ENCODE measurements around the gene ANKS3.
A peak's percentile ranks its signal among the peaks of the same experiment; 100 is the strongest.
"Not testable (repeated sequence)": the region's sequence is repeated elsewhere in the genome, so short reads cannot be mapped to it uniquely, and the experiment has no call there.

The ANKS3 gene

GRCh38 chr16:4746991-4747574 lies 13.0 kb upstream of the ANKS3 start:
- TF ChIP-seq ZNF274 (IDR thresholded peaks at IDR 0.05; ENCODE audit: low read depth, low read length): no peak
- no peak overlapping the region for H3K4me3 ChIP-seq (ENCODE audit: low read length)

- H3K4me3 ChIP-seq (ENCODE audit: low read length): no peak overlapping the region
- TF ChIP-seq ZNF274 (IDR thresholded peaks at IDR 0.05; ENCODE audit: low read depth, low read length): no peak
Measured at GRCh38 chr16:4746215-4746614, 12.1 kb upstream of the ANKS3 start.

DNA sequence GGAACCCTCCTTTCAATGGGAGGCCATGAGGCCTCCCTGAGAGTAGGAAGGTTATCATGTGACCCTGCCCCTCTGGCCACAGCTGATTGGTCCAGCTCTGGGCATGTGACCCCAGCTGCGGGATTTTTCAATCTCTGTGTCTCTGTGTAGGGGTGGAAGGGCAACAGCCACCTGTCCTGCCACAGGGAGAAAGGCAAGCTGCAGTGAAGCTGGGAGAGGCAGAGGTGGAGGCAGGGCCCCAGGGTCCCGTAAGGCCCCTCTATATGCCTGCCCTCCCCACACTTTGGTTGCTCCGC lies 11.2 kb upstream of the ANKS3 start:
- H3K4me3 ChIP-seq (ENCODE audit: low read length): no peak overlapping the region
- TF ChIP-seq ZNF274 (IDR thresholded peaks at IDR 0.05; ENCODE audit: low read depth, low read length): no peak

GRCh38 chr16:4744555-4745273 lies 10.6 kb upstream of the ANKS3 start:
- no peak for TF ChIP-seq ZNF274 (IDR thresholded peaks at IDR 0.05; ENCODE audit: low read depth, low read length)

DNA sequence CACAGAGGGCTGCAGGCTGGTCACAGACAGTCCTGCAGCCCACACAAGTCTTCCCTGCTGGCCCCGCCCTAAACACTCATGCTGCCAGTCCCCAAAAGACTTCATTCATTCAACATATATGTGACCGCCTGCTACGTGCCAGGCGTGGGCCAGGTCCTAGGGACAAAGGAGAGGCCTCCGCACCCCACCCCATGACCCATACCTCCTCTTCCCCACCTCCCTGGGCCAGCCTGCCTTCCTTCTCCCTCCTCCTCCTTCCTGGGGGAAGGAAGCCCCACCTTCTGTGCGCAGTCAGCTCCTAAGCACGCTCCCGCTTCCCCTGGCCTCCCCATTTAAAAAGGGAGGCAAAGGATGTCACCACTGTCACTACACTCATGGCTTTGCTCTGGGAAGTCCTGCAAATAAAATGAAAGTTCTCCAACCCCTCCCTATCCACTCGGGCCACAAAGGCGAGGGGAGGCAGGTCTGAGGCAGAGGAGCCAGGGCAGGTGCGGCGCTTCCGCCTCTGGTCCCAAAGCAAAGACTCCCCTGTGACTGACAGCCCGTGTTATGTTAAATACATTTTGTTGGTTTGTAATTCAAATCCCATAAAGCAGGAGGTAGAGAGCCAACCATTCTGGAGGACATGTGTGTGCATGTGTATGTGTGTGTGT lies 9.3 kb upstream of the ANKS3 start:
- no peak overlapping the region for H3K4me3 ChIP-seq (ENCODE audit: low read length)
- TF ChIP-seq ZNF274 (IDR thresholded peaks at IDR 0.05; ENCODE audit: low read depth, low read length): no peak

More at GRCh38 chr16:4744555-4745273, 10.6 kb upstream of the ANKS3 start:
- no peak overlapping the region for H3K4me3 ChIP-seq (ENCODE audit: low read length)

GRCh38 chr16:4738370-4738769 lies 4.3 kb upstream of the ANKS3 start:
- not testable (repeated sequence) for H3K4me3 ChIP-seq (ENCODE audit: low read length)

GRCh38 chr16:4737545-4737944 lies 3.5 kb upstream of the ANKS3 start:
- no peak overlapping the region for H3K4me3 ChIP-seq (ENCODE audit: low read length)
- no peak for TF ChIP-seq ZNF274 (IDR thresholded peaks at IDR 0.05; ENCODE audit: low read depth, low read length)

DNA sequence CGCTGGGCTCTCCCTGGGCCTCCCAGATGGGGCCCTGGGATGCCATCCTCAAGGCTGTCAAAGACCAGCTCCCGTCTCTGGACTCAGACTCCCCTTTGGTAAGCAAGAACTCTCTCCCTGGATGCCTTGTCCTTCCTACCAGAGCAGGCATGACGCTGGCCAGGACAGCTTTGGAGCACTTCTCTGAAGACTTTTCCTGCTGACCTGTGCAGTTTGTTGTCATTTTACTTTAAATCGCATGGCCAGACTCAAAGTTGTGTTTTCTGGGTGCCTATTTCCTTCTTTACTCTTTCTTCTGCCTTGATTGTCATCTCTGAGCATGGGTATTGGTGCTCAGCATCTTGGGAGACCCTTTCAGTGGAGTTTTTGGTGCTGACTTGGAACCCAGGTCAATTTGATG lies 2.5 kb upstream of the ANKS3 start:
- TF ChIP-seq ZNF274 (IDR thresholded peaks at IDR 0.05; ENCODE audit: low read depth, low read length): no peak
- H3K4me3 ChIP-seq (ENCODE audit: low read length): no peak overlapping the region

GRCh38 chr16:4734730-4735535 lies 862 bp upstream of the ANKS3 start:
- H3K4me3 ChIP-seq (ENCODE audit: low read length): peak overlapping the region; percentile 94
- TF ChIP-seq ZNF274 (IDR thresholded peaks at IDR 0.05; ENCODE audit: low read depth, low read length): no peak

DNA sequence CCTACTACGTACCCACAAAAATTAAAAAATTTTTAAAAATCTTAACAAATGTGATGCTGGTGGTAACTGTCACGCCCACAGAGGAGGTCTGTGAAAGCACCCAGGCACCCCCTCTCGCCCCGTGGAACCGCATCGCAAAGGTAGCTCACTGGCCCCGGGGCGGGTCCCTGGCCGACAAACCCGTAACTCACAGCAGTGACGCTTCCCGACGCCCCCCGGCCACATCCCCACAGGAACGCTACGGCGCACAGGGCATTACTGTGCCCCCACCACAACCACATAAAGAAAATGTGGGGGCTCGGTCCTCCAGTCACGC lies 366 bp downstream of the ANKS3 start:
- TF ChIP-seq ZNF274 (IDR thresholded peaks at IDR 0.05; ENCODE audit: low read depth, low read length): no peak
- peak overlapping the region; percentile 94 for H3K4me3 ChIP-seq (ENCODE audit: low read length)

GRCh38 chr16:4733211-4733742 lies 794 bp downstream of the ANKS3 start:
- TF ChIP-seq ZNF274 (IDR thresholded peaks at IDR 0.05; ENCODE audit: low read depth, low read length): no peak
- H3K4me3 ChIP-seq (ENCODE audit: low read length): peak overlapping the region; percentile 94

DNA sequence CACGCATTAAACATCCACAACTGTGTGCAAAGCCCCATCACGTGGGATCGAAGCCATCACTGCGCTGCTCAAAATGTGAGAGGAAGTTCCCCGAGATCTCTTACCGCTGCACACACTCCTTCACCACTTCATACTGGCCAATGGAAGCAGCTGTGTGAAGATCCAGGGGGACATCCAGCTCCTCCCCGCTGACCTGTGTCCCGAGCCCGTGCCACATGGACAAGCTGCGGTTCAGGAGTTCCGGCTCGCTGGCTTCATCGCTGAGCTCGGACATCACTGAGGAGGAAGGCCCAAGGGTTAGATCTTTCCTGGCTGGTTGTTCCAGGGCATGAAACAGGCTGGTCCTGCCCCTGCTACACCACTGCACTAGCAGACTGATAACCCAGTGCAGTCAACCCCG lies 4.2 kb downstream of the ANKS3 start:
- no peak for TF ChIP-seq ZNF274 (IDR thresholded peaks at IDR 0.05; ENCODE audit: low read depth, low read length)
- H3K4me3 ChIP-seq (ENCODE audit: low read length): no peak overlapping the region

- TF ChIP-seq ZNF274 (IDR thresholded peaks at IDR 0.05; ENCODE audit: low read depth, low read length): no peak
Measured at GRCh38 chr16:4728676-4729075, 5.4 kb downstream of the ANKS3 start.

DNA sequence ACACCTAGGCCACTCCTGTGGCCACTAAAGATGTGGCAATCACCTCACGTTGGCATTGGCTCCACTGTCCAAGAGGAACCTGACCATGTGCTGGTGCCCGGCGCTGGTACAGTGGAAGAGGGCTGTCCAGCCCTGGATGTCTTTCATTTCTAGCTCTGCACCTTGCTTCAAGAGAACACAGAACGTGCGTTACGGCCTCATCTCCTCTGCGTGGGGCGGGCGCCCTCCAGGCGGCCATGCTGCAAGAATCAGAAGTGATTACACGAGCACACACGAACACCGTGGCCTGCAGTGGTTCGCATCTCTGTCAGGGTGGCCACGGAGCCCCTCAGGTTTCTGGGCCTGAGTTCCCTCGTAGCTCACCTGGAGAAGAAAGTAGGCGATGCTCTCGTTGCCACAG lies 7.5 kb downstream of the ANKS3 start:
- TF ChIP-seq ZNF274 (IDR thresholded peaks at IDR 0.05; ENCODE audit: low read depth, low read length): no peak
- H3K4me3 ChIP-seq (ENCODE audit: low read length): no peak overlapping the region

More at GRCh38 chr16:4728676-4729075, 5.4 kb downstream of the ANKS3 start:
- no peak overlapping the region for H3K4me3 ChIP-seq (ENCODE audit: low read length)

Data from GM08714 (cell line).